ENCODE data around the gene TMEM175.
"Not testable (repeated sequence)": the region's sequence is repeated elsewhere in the genome, so short reads cannot be mapped to it uniquely, and the experiment has no call there.

GRCh38 chr4:976016-976415, 43.8 kb downstream of the TMEM175 start:
- TF ChIP-seq NFATC3 (CRISPR knock-in tag; IDR thresholded peaks at IDR 0.05); SP140L (CRISPR knock-in tag; IDR thresholded peaks at IDR 0.05; ENCODE audit: borderline replicate concordance): not testable (repeated sequence)

Data from HepG2 (cell line).